NCI-H2227 treated with DMSO at 0.1 percent for 48 hours (cell line): Measurements from ENCODE around the gene RPL22.

ENCODE experiments used
- DNase-seq: peaks from one replicate; lab custom pipeline; 2025; lab: John Stamatoyannopoulos, UW

Gene RPL22

DNA sequence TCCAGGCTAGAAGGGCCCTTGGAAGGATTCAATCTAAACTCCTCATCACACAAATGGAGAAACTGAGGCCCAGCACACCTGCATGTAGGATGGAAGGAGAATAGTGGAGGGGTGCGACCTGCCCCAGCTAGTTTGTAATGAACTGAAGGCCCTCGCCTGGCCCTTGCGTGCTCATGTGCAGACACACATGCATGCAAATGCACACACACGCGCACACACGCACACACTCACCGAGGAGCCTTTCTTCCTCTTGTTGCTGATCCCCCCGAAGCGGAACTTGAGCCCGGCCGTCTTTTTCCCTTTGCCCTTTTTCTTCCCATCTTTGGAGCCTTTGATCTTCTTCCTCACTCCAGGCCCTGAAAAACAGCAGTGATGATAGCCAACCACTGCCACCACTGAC is 47.2 kb downstream of the RPL22 start:
- no peak for DNase-seq

DNA sequence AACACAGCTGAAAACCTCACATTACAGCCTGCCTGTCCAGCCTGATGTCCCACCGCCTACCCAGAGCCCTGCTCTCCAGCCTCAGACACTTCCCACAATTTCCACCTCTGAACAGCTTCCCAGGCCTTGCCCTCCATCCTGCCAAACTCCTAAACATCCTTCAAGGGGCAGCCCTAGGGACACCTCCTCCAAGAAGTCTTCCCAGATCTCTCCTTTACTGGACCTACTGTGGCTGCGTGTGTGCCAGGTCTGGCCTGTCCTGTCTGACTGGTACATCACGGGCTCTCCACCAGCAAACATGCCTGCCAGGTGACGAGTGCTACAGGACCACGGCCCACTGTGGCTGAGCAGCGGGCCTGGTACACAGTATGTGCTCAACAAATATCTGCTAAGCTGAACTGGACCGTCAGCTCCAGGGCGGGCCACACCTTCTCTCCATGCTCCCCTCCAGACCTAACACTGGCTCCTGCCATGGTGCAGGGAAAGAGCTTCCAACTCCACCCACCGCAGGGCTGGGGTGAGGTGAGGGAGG is 48.0 kb downstream of the RPL22 start:
- no peak for DNase-seq

DNA sequence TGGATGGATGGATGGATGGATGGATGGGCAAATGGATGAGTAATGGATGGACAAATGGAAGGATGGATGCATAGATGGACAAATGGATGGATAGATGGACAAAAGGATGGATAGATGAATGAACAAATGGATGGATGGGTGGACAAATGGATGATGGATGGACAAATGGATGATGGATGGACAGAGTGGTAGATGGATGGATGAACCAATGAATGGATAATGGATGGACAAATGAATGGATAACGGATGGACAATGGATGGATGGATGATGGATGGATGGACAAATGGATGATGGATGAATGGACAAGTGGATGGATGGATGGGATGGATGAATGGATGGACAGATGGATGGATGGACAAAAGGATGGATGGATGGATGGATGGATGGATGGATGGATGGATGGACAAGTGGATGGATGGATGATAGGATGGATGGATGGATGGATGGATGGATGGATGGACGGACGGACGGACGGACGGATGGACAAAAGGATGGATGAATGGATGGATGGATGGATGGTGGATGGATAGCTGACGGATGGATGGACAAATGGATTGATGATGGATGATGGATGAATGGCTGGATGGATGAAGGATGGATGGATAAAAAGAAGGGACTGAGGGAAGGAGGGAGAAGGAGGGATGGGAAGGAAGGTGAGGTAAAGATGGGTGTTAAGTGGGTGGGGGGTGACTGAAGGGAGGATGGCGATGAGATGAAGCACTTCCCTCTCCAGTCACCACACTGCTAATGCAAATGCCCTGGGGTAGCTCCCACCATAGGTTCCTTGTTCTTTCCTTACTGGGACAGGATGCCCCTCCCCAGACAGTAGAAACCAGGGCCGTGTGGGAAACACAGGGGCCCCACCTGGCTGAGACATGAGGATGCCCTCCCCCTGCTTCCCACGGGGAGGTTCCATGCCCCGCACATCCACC is 49.1 kb downstream of the RPL22 start:
- DNase-seq = no peak

DNA sequence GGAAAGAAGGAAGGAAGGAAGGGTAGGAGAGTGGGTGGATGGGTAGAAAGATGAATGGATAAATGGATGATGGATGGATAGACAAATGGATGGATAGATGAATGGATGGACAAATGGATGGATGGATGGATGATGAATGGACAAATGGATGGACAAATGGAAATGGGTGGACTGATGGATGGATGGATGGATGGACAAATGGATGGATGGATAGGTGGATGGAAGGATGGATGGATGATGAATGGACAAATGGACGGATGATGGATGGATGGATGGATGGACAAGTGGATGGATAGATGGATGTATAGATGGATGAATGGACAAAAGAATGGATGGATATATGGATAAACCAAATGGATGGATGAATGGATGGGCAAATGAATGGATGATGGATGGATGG is 49.8 kb downstream of the RPL22 start:
- DNase-seq = no peak

DNA sequence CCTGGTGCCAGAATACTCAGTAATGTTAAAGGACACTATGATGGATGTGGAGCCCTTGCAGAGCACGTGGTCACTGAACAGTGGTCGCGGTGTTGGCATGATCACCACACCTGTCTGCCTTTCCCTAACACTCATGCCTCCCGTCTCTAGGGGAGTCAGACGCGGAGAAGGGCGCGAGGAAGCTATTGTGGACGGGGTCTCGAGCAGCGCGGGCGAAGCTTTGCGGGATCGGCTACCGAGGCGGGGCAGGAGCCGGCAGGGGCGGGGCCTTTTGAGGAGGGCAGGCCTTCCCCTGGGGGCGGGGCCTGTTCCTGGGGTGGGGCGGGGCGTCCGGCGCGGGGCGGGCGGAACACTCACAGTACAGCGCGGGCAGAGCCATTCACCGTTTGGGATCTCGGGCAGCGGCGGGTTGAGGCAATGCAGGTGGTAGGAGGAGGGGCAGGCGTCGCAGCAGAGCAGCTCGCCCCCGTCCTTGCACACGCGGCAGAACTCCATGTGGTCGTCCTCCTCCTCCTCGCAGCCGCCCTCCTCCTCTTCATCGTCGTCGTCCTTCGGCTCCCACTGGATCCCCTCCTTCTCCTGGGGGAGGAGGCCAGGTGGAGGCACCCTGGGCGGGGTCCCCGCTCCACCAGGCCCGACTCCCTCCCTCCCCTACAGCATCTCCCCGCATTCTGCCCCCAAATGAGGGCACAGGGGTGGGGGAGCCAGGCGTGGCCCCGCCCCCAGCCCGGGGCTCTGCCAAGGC is 50.7 kb downstream of the RPL22 start:
- no peak for DNase-seq

DNA sequence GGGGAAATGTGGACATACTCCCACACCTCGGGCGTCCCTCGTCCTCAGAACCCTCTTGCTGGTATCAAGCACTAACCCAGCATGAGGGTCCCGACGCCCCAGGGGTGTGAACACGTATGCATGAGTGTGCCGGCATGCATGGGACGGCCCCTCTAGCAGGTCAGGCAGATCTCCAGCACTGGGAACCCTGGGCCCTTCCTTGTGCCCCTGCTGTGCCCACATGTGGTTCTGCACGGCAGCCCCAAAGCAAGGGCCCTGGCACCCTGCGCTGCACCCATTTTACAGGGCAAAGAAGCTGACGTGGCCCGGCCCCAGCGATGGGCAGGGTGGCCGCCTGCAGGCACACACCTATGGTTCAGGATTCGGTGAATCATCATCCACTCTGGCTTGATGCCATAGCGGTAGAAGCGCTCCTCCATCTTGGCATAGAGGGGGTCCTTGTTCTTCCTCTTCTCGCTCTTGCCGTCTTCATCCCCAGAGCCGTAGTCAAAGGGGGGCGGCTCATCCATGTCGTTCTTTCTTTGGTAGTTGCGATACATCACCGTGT is 53.5 kb downstream of the RPL22 start:
- no peak for DNase-seq

DNA sequence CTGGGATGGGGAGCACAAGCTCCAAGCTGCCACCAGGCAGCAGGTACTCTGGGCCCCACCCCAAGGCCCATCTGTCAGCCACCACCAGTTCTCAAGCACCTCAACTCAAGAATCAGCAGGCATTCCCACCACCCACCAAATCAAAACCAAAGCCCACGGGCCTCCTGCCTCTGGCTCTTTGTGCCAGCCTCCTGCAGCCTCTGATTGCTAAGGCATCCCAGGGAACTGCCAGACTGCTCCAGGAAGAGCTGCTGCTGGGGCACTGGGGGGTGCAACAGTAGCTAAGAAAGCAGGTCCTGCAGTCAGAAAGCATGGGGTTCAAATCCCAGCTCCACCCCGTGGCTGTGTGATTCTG is 54.0 kb downstream of the RPL22 start:
- DNase-seq = no peak

DNA sequence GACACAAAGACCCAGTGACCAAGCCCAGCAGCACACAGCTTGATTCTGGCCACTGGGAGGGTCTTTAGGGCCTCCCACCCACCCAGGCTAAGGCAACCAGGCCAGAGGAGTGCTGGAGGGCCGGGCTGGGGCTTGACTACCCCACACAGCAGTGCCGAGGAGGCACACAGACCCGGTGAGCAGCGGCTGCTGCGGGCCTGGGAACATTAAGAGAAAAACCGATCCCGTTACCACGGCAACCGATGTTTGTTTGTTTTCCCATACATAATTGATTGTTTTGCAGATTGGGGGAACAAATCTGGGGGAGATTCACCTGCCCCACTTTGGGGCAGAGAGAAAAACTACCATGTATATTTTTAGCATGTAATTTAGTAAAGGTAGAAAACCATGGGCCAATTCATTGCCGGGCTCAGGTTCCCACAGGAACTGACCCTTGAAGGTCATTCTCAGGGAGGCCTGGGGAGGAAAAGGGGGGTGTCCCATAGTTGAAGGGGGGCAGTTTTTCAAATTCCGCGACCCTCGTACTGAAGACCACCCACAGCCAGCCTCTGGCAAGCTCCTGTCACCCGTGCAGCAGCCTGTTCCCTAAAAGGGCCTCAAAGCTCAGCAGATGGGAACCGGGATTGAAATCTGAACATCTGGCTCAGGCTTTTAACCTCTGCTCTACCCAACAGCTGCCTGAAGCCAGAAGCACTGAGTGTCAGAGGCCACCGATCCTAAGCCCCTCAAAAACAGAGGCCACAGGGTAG is 54.6 kb downstream of the RPL22 start:
- no peak for DNase-seq

DNA sequence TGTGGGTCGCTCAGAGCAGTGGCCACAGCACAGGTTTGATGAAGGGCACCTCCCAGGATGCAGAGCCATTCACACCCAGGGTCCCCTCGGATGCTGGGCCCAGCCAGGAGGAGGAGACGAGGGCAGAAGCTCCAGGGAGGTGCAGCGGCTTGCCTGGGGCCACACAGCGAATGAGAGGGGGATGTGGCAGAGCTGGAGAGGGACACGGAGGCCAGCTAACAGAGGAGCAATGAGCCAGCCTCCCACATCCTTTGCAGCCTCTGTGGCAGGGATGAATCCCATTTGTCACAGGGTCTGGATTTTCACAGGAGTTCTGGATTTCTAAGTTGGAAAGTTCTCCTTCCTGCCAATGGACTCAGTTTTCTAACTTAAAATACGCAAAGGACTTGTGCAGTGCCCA is 55.2 kb downstream of the RPL22 start:
- DNase-seq = no peak

DNA sequence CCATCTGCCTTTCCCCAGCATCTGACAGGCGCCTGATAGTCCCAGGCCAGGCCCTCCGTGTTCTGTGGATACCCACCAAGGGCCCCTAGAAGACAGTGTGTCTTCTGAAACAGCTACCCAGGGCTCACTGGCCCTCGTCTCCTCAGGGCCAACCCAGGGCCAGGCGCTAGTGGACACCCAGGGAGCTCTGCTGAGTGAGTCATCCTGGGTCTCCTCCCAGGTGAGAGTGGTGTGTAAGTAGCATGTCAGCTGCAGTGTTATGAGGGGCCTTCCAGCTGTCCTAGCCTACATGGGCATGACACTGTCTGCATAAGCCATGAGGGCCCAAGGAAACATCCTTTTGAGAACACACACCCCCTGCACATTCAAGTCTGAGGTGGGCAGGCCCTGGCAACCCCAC is 56.0 kb downstream of the RPL22 start:
- no peak for DNase-seq

DNA sequence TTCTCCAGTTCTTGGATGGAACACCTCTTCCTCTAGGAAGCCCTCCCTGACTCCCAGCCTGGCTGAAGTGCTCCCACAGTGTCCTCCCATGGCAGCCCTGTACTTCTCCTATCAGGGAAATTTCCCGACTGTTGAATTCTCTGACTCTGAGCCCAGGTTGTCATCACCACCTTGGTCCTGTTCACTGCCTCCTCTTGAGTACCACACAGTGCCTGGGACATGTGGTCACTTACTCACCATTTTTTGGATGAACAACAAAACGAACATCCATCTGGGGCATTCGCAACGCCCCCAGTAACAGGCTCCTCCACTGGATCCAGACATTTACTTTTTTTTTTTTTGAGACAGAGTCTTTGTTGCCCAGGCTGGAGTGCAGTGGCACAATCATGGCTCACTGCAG is 56.7 kb downstream of the RPL22 start:
- no peak for DNase-seq

DNA sequence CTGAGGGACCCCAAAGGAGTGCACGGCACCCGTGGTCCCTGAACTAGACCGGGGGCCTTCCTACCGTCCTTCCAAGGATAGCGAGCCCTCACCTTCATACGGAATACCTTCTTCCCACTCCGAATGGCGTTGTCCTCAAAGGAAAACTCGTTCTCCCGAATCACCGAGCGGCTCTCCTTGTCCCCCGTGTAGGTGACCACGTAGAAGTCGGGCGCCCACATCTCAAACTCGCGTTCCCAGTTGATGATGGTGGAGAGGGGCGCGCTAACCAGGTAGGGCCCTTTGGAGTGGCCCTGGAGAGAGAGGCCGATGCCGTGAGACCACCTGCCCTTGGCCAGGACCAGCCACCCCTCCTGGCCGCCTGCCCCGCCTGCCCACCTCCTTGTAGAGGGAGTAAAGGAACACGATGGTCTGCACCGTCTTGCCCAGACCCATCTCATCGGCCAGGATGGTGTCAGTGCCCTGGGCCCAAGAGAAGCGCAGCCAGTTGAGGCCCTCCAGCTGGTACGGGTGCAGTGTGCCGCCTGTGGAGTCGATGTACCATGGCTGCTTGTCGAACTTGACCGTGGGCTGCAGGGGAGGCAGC is 57.3 kb downstream of the RPL22 start:
- no peak for DNase-seq

DNA sequence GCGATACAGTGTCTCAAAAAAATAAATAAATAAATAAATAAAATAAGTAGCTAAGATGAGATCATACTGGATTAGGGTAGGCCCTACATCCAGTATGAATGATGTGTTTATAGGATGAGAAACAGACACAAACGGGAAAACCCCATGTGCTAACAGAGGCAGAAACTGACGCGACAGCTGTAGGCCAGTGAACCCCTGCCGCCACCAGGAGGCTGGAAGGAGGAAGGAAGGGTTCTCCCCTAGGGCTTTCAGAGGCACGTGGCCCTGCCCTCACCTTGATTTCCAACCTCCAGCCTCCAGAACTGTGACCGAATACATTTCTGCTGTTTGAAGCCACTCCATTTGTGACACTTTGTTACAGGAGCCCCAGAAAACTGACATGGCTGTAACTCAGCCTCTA is 57.8 kb downstream of the RPL22 start:
- DNase-seq = no peak

DNA sequence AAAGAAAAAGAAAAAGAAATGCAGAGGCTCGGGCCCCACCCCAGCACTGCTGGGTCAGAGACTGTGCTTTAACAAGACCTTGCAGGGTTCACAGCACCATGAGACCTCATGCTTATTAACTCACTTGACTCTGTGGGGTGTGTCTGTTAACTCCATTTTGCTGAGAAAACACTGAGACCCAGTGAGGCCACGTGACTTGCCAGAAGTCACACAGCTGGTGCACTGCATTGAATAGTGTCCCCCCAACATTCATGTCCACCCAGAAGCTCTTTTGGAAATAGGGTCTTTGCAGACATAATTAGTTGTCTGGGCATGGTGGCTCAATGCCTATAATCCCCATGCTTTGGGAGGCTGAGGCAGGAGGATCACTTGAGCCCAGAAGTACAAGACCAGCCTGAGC is 59.0 kb downstream of the RPL22 start:
- DNase-seq = no peak

DNA sequence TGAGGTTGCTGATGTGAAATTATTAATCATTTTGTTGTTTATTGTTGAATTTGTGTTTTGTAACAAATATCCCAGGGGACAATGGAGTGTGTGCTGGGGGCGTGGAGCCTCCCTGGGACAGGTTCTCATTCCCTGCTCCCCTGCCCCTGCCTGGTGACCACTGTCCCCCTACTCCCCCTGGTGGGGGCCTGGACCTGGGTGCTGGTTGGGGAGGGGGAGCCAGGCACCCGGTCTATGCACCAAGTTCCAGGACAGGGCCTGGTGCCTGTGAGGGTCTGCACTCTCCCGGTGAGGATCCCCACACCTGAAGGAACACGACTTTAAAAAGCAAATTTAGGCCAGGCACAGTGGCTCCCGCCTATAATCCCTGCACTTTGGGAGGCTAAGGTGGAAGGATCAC is 61.6 kb downstream of the RPL22 start:
- no peak for DNase-seq

DNA sequence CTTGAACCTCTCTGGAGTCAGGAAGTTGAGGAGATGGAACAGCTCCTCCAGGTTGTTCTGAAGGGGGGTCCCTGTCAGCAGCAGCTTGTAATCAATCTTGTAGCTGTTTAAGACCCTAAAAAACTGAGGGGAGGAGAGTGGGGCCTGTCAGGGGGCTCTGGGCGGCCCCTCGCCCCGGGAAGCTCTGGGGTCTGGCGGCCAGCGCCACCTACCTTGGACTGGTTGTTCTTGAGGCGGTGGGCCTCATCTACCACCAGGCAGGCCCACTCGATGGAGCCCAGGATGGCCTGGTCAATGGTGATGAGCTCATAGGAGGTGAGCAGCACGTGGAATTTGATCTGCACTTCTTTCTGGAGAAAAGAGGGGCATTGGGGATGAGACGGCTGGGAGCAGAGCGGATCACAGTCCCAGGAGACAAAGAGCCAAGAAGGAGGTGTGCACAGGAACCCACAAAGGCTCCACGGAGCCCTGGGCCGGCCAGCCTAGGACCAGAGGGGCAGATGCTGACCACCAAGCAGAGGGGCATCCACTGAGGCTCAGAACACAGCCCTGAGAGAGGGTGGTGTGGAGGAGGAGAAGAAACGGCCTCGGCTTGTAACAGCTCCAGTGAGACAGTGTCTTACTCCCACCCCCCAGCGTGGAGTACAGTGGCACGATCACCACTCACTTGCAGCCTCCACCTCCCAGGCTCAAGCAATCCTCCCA is 62.7 kb downstream of the RPL22 start:
- DNase-seq = no peak
